ENCODE measurements around the gene IFNA16. TPM values are rescaled to one million over a fixed set of nuclear protein-coding genes. Genes with fewer than 3 reads are reported as not detected.
"Not testable (repeated sequence)": the region's sequence is repeated elsewhere in the genome, so short reads cannot be mapped to it uniquely, and the experiment has no call there.

IFNA16 gene
- total RNA-seq, 4 donors from 2014 or later: not detected

GRCh38 chr9:21205204-21205603 lies 11.9 kb downstream of the IFNA16 start:
- TF ChIP-seq CTCF (IDR thresholded peaks at IDR 0.05): no peak
- TF ChIP-seq POLR2A (IDR thresholded peaks at IDR 0.05): no peak
- no peak for TF ChIP-seq POLR2AphosphoS5 (IDR thresholded peaks at IDR 0.05)
- no peak for TF ChIP-seq EP300 (IDR thresholded peaks at IDR 0.05)
- no peak for DNase-seq (ENCODE audit: low spot score in 2 of 2)

GRCh38 chr9:21202105-21202504 lies 15.0 kb downstream of the IFNA16 start, which contains the start of gene IFNA7:
TSS of gene IFNA7 (minus strand) at chr9:21202205. CDS start at chr9:21202165, 40 bp downstream.
- DNase-seq (ENCODE audit: low spot score in 2 of 2): not testable (repeated sequence)

More at GRCh38 chr9:21205204-21205603, 11.9 kb downstream of the IFNA16 start:
- Histone ChIP-seq H3K27me3 (peaks cover 2% of the 10 kb centered on the region), H3K9me3 (no peaks in the 10 kb centered on the region), H3K4me3 (no peak overlapping the region), H3K36me3 (no peaks in the 10 kb centered on the region), H3K4me1 (no peaks in the 10 kb centered on the region), H3K27ac (no peak overlapping the region)

GRCh38 chr9:21194867-21195776 lies 22.0 kb downstream of the IFNA16 start:
- 40% methylated on average over 6 of the region's 6 CpGs for WGBS
- peak in 1 of 2 donors; percentile 32 for TF ChIP-seq CTCF (IDR thresholded peaks at IDR 0.05)
- H3K27ac ChIP-seq; DNase-seq (ENCODE audit: low spot score in 2 of 2); H3K27me3 ChIP-seq; H3K36me3 ChIP-seq; H3K9me3 ChIP-seq; H3K4me3 ChIP-seq; H3K4me1 ChIP-seq: not testable (repeated sequence)

More at GRCh38 chr9:21202105-21202504, 15.0 kb downstream of the IFNA16 start, which contains the start of gene IFNA7:
- not testable (repeated sequence) for H3K36me3 ChIP-seq, H3K27ac ChIP-seq, H3K27me3 ChIP-seq, H3K4me1 ChIP-seq, H3K4me3 ChIP-seq, H3K9me3 ChIP-seq
- 69% methylated on average over 4 of the region's 4 CpGs for WGBS

- H3K4me3 ChIP-seq; H3K4me1 ChIP-seq; H3K36me3 ChIP-seq; DNase-seq (ENCODE audit: low spot score in 2 of 2); H3K27me3 ChIP-seq; H3K9me3 ChIP-seq; H3K27ac ChIP-seq: not testable (repeated sequence)
- 94% methylated on average over 3 of the region's 3 CpGs for WGBS
Measured at GRCh38 chr9:21187487-21187886, 29.6 kb downstream of the IFNA16 start, which contains the start of gene IFNA4. TSS of gene IFNA4 (minus strand) at chr9:21187587. CDS start at chr9:21187531, 56 bp downstream.

GRCh38 chr9:21182810-21183736 lies 34.0 kb downstream of the IFNA16 start:
- DNase-seq (ENCODE audit: low spot score in 2 of 2); H3K36me3 ChIP-seq; H3K27me3 ChIP-seq; H3K9me3 ChIP-seq; H3K4me1 ChIP-seq; H3K27ac ChIP-seq; H3K4me3 ChIP-seq: not testable (repeated sequence)
- peak in 1 of 2 donors; percentile 15 for TF ChIP-seq CTCF (IDR thresholded peaks at IDR 0.05)
- 38% methylated on average over 4 of the region's 4 CpGs for WGBS

- Histone ChIP-seq H3K27me3 (no peaks in the 10 kb centered on the region), H3K36me3 (no peaks in the 10 kb centered on the region), H3K4me3 (no peak overlapping the region), H3K4me1 (no peaks in the 10 kb centered on the region), H3K27ac (no peak overlapping the region), H3K9me3 (no peaks in the 10 kb centered on the region)
- DNase-seq (ENCODE audit: low spot score in 2 of 2): no peak
- no peak for TF ChIP-seq POLR2A (IDR thresholded peaks at IDR 0.05)
- TF ChIP-seq CTCF (IDR thresholded peaks at IDR 0.05): no peak
- no peak for TF ChIP-seq POLR2AphosphoS5 (IDR thresholded peaks at IDR 0.05)
- no peak for TF ChIP-seq EP300 (IDR thresholded peaks at IDR 0.05)
- 83% methylated on average over 2 of the region's 2 CpGs for WGBS
Measured at GRCh38 chr9:21174671-21175070, 42.4 kb downstream of the IFNA16 start.
